ENCODE results near the gene DDAH2.

GRCh38 chr6:31715022-31715958 is 13.8 kb downstream of the DDAH2 start, which contains the start of gene LY6G6D:
- TF ChIP-seq EP300 (IDR thresholded peaks at IDR 0.05; ENCODE audit: borderline replicate concordance in 1 of 2, control insufficient read depth in 1 of 2, low read depth in 2 of 2, low read length in 2 of 2): no peak
- TF ChIP-seq ZNF274 (IDR thresholded peaks at IDR 0.05; ENCODE audit: insufficient read depth, insufficient read length): no peak
- TF ChIP-seq NFIC (IDR thresholded peaks at IDR 0.05; ENCODE audit: low read depth, low read length): no peak
- no peak for TF ChIP-seq CTCF (IDR thresholded peaks at IDR 0.05 in 2 of 3, conservative IDR thresholded peaks at IDR 0.05 in 1 of 3; ENCODE audit: control insufficient read depth in 2 of 3, extremely low read depth in 1 of 3, insufficient read depth in 1 of 3, low read depth in 3 of 3, low read length in 3 of 3)
- TF ChIP-seq USF2 (IDR thresholded peaks at IDR 0.05; ENCODE audit: borderline replicate concordance, low read depth, low read length): no peak
- no peak for TF ChIP-seq POLR2A (IDR thresholded peaks at IDR 0.05; ENCODE audit: low read depth, low read length)
- TF ChIP-seq NFYB (IDR thresholded peaks at IDR 0.05; ENCODE audit: insufficient read depth, low read depth, low read length): no peak
- no peak for TF ChIP-seq EGR1 (IDR thresholded peaks at IDR 0.05; ENCODE audit: borderline replicate concordance in 1 of 2, low read depth in 2 of 2, low read length in 2 of 2)
- TF ChIP-seq JUNB (IDR thresholded peaks at IDR 0.05): no peak
- no peak for TF ChIP-seq SKIL (IDR thresholded peaks at IDR 0.05; ENCODE audit: low read depth, poor library complexity, severe bottlenecking)
- TF ChIP-seq PRDM15 (CRISPR knock-in tag; IDR thresholded peaks at IDR 0.05): no peak
- no peak for TF ChIP-seq ZBTB4 (CRISPR knock-in tag; IDR thresholded peaks at IDR 0.05)
- TF ChIP-seq SRF (IDR thresholded peaks at IDR 0.05; ENCODE audit: low read depth in 2 of 2, low read length in 2 of 2): no peak
- TF ChIP-seq CEBPB (IDR thresholded peaks at IDR 0.05; ENCODE audit: borderline replicate concordance in 1 of 2, low read depth in 2 of 2, low read length in 2 of 2): no peak
